NCI-H1436 (cell line): ENCODE results near the gene RAB3GAP2.
"Not testable (repeated sequence)": the region's sequence is repeated elsewhere in the genome, so short reads cannot be mapped to it uniquely, and the experiment has no call there.

Source experiments
- DNase-seq: peaks from one replicate; lab custom pipeline; 2025; lab: John Stamatoyannopoulos, UW

RAB3GAP2 gene

DNA sequence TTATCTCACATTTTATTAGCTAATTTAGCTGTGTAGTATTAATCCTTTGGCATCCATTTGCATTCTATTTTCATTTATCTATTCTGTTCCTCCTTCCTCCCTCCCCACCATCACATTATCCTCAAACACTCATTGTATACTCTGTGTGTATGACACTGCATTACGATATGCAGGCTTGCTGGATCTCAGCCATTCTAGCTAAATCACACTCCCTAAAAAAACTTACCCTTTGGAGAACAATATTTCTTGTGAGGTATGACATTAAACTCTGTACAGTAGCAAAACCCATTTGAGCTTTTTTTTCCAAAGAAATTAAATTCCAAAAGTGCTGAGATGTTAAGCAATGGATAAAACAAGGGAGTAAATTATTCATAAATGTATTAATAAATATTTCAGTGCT lies 11.4 kb upstream of the RAB3GAP2 start:
- DNase-seq, result no peak

GRCh38 chr1:220281159-220281574 lies 8.9 kb upstream of the RAB3GAP2 start:
- peak; percentile 2 for DNase-seq

DNA sequence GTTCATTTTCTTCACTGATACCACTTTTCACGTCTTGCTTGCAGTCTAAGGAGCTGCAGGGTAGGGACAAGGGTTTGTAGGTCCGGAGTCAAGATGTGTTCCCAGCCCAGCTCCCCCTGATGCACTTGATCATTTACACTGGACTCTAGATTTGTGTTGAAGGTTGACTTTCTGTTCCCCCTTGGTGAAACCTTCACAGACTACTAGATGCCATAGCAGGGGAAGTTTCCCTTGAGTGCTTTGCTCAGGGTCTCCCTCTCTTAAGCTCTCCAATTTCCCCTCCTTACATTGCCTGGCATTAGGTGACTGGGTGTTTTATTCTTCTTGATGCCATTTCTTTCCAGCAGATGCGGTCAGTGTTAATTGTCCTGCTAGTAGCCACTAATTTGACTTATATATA lies 8.0 kb upstream of the RAB3GAP2 start:
- no peak for DNase-seq

GRCh38 chr1:220278991-220279390 lies 6.7 kb upstream of the RAB3GAP2 start:
- no peak for DNase-seq

GRCh38 chr1:220275430-220275829 lies 3.2 kb upstream of the RAB3GAP2 start:
- DNase-seq, result no peak

- DNase-seq, result no peak
These were observed 2.1 kb upstream of the RAB3GAP2 start for GRCh38 chr1:220274251-220274855.

GRCh38 chr1:220272841-220273090 lies 513 bp upstream of the RAB3GAP2 start:
- no peak for DNase-seq

DNA sequence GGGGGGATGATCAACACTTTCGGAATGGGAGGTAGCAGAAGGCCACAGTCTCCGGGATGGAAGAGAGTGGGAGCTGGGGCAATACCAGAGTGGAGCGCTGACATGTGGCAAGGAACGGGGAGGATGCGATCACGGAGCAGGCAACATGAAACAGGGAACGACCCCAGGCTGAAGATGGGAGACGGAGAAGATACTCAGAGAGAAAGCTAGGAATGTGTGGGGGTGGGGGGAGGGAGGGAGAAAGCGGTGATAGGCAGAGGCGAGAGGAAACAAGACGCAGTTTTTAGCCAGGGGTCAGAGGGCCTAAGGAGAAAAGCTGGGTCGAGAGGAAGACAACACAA lies 577 bp downstream of the RAB3GAP2 start:
- no peak for DNase-seq

DNA sequence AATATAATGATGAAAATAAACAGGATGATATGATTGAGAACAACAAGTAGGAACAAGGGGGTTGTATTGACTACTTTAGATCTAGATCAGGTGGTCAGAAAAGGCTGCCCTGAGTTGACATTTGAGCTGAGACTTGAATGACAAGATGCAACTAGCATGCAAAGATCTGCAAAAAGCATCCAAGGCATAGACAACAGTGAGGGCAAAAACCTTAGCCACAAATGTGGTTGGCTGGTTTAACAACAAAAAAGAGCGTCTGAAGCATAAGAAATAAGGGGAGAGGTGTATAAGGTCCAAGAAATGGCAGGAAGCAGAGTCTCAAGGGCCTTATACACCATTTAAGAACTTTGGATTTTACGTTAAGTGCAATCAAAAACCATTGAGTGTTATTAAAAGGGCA lies 3.2 kb downstream of the RAB3GAP2 start:
- no peak for DNase-seq

DNA sequence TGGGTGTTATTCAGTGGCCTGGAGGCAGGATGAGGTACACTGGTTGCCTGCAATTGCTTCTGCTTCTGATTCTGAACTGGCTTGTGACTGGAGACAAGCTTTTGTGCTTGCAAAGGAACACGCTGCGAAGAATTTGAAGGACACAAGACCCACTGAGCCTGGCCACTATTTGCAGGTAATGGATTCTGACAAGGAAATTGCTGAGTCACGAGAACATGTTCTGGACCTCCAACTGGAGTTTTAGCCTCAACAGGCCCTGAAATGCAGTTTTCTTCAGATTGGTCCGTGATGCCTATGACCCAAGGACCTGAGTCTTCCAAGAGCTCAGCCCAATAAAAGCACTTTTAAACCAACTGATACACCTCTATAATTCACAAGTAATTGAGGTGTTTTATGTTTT lies 4.6 kb downstream of the RAB3GAP2 start:
- no peak for DNase-seq

DNA sequence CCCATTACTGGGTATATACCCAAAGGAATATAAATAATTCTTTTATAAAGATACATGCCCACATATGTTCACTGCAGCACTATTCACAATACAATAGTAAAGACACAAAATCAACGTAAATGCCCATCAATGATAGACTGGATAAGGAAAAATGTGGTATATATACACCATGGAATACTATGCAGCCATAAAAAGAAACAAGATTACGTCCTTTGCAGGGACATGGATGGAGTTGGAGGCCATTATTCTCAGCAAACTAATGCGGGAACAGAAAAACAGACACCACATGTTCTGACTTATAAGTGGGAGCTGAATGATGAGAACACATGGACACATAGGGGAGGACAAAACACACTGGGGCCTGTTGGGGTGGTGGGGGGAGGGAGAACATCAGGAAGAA lies 12.0 kb downstream of the RAB3GAP2 start:
- DNase-seq, result not testable (repeated sequence)

DNA sequence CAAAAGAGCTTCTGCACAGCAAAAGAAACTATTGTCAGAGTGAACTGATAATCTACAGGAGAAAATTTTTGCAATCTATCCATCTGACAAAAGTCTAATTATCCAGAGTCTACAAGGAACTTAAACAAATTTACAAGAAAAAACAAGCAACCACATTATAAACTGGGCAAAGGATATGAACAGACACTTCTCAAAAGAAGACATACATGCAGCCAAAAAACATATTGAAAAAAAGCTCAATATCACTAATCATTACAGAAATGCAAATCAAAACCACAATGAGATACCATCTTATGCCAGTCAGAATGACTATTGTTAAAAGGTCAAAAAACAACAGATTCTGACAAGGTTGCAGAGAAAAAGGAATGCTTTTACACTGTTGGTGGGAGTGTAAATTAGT lies 12.5 kb downstream of the RAB3GAP2 start:
- DNase-seq, result not testable (repeated sequence)

- DNase-seq, result not testable (repeated sequence)
These were observed 16.1 kb downstream of the RAB3GAP2 start for GRCh38 chr1:220256194-220256593.

DNA sequence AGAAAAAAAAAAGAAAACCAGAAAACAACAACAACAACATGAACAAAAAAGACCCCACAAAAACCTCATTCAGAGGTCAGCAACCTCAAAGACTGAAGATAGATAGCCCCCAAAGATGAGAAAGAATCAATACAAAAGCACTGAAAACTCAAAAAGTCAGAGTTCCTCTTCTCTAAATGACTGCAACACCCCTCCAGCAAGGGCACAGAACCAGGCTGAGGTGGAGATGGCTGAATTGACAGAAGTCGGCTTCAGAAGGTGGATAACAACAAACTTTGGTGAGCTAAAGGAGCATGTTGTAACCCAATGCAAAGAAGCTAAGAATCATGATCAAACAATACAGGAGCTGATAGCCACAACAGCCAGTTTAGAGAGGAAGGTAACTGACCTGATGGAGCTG lies 17.0 kb downstream of the RAB3GAP2 start:
- DNase-seq, result no peak

GRCh38 chr1:220253290-220253689 lies 19.0 kb downstream of the RAB3GAP2 start:
- not testable (repeated sequence) for DNase-seq

- DNase-seq, result no peak
These were observed 21.0 kb downstream of the RAB3GAP2 start for GRCh38 chr1:220251272-220251671.

DNA sequence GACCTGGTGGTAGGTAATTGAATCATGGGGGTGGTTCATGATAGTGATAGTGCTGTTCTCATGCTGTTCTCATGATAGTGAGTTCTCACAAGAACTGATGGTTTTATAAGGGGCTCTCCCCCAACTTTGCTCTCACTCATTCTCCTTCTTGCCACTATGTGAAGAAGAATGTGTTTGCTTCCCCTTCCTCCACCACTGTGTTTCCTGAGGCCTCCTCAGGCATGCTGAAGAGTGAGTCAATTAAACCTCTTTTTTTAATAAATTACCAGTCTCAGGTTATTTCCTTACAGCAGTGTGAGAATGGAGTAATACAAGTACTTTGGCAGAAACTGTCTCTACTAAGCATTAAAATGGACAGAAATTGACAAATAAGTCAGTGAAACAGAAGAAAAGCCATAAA lies 21.6 kb downstream of the RAB3GAP2 start:
- no peak for DNase-seq

- no peak for DNase-seq
These were observed 22.7 kb downstream of the RAB3GAP2 start for GRCh38 chr1:220249522-220249921.

GRCh38 chr1:220248715-220249265 lies 23.5 kb downstream of the RAB3GAP2 start:
- not testable (repeated sequence) for DNase-seq

GRCh38 chr1:220245900-220246299 lies 26.4 kb downstream of the RAB3GAP2 start:
- DNase-seq, result not testable (repeated sequence)

- no peak for DNase-seq
These were observed 28.3 kb downstream of the RAB3GAP2 start for GRCh38 chr1:220243947-220244346.

GRCh38 chr1:220241072-220241663 lies 31.1 kb downstream of the RAB3GAP2 start:
- no peak for DNase-seq

DNA sequence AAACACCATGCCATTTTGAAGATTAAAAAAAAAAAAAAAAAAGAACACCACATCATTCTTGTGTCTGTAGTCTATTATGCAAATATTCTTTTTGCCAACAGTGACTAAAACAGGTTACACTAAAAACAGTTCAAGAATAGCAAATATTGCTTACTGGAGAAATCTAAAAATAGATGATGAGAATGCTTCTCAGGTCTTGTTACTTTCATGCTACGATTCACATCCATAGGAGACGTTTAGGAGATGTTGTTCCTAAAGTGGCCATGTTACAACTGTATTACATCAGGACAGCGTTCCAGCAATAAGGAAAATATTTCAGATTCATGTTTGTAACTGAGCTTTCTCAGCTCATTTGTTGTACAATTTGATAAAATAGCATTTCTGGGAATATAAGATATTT lies 32.3 kb downstream of the RAB3GAP2 start:
- no peak for DNase-seq

- DNase-seq, result no peak
These were observed 33.0 kb downstream of the RAB3GAP2 start for GRCh38 chr1:220239213-220239612.
